Fibroblast of lung (primary cell): ENCODE data around the gene SEC16A. TPM values are rescaled to one million over a fixed set of nuclear protein-coding genes. Genes with fewer than 3 reads are reported as not detected.

Source experiments
- DNase-seq, 2 donors: peaks; one replicate each; pipeline versions ENCODE4 v3.0.0 to v3.0.0-alpha.2; 2010; ENCODE audit warnings: low read depth in 2 of 2
- H2AFZ ChIP-seq: 2 replicates; pipeline ENCODE4 v1.5.1; 2012; ENCODE audit warnings: low read length, control low read depth, inconsistent platforms
- H3K27ac ChIP-seq: 2 replicates; pipeline ENCODE4 v1.5.1; 2011; ENCODE audit warnings: low read length, control low read depth; ENCODE audit not compliant: insufficient read depth
- H3K27me3 ChIP-seq: 2 replicates; pipeline ENCODE4 v1.5.1; 2011; ENCODE audit warnings: mild to moderate bottlenecking, low read length; ENCODE audit not compliant: control insufficient read depth, insufficient read depth
- H3K36me3 ChIP-seq: 2 replicates; pipeline ENCODE4 v1.5.1; 2011; ENCODE audit warnings: low read length; ENCODE audit not compliant: control insufficient read depth, insufficient read depth
- H3K4me1 ChIP-seq: 2 replicates; pipeline ENCODE4 v1.5.1; 2011; ENCODE audit warnings: low read length; ENCODE audit not compliant: control insufficient read depth, insufficient read depth; ENCODE audit errors: extremely low read depth
- H3K4me2 ChIP-seq: 2 replicates; pipeline ENCODE4 v1.5.1; 2011; ENCODE audit warnings: low read length, control low read depth; ENCODE audit not compliant: insufficient read depth; ENCODE audit errors: extremely low read depth
- H3K4me3 ChIP-seq, 4 experiments: fragments of 200-600 bp in 1 of 4; sonication (generic) in 1 of 4; replicated peaks in 1 of 4; 2 replicates each; pipeline ENCODE4 v1.5.1; 2011 to 2016; ENCODE audit warnings: low read length in 4 of 4, low read depth in 3 of 4, mild to moderate bottlenecking in 3 of 4, control low read depth in 2 of 4, inconsistent platforms in 1 of 4, mixed read lengths in 1 of 4; ENCODE audit not compliant: insufficient read depth in 1 of 4; ENCODE audit errors: control extremely low read depth in 1 of 4
- H3K79me2 ChIP-seq: 2 replicates; pipeline ENCODE4 v1.5.1; 2012; ENCODE audit warnings: mild to moderate bottlenecking, low read length, inconsistent platforms; ENCODE audit not compliant: control insufficient read depth, insufficient read depth
- H3K9ac ChIP-seq: 2 replicates; pipeline ENCODE4 v1.5.1; 2011; ENCODE audit warnings: mild to moderate bottlenecking, low read length, control low read depth; ENCODE audit not compliant: insufficient read depth
- H3K9me3 ChIP-seq: 2 replicates; pipeline ENCODE4 v1.5.1; 2012; ENCODE audit warnings: low read depth, low read length; ENCODE audit not compliant: control insufficient read depth, insufficient read depth
- H4K20me1 ChIP-seq: 2 replicates; pipeline ENCODE4 v1.5.1; 2011; ENCODE audit warnings: low read length; ENCODE audit not compliant: control insufficient read depth, insufficient read depth; ENCODE audit errors: extremely low read depth
- EZH2 ChIP-seq: IDR thresholded peaks from 2 replicates; pipeline ENCODE4 v1.5.1; 2012; ENCODE audit warnings: low read length, control low read depth, mild to moderate bottlenecking; ENCODE audit errors: missing control alignments
- polyA plus RNA-seq, 2 donors: library from polyadenylated mRNA; depleted of rRNA in 1 of 2; stranded (reverse) in 1 of 2; unstranded in 1 of 2; fragments of >200 nt; gene quantifications; 2 replicates each; pipeline ENCODE4 v1.2.1, GENCODE V29; 2011 to 2012; ENCODE audit warnings: missing spikeins in 1 of 2
- total RNA-seq: library from RNA; depleted of rRNA; stranded (reverse); fragments of >200 nt; gene quantifications from 2 replicates; pipeline ENCODE4 v1.2.1, GENCODE V29; 2014
- TF ChIP-seq, protein P1 (sequence below), 2 donors: IDR thresholded peaks in 1 of 2; conservative IDR thresholded peaks in 1 of 2; 1 replicate in 1 of 2; 2 replicates in 1 of 2; pipeline ENCODE4 v1.5.1; 2011 to 2012; ENCODE audit warnings: low read length in 2 of 2, control low read depth in 1 of 2, inconsistent platforms in 1 of 2, low read depth in 1 of 2, mild to moderate bottlenecking in 1 of 2

Gene SEC16A
- total and polyA plus RNA-seq, 2 donors (not counting 1 experiment from before 2014, with no cell fraction given): 17.8 to 23.9 TPM

DNA sequence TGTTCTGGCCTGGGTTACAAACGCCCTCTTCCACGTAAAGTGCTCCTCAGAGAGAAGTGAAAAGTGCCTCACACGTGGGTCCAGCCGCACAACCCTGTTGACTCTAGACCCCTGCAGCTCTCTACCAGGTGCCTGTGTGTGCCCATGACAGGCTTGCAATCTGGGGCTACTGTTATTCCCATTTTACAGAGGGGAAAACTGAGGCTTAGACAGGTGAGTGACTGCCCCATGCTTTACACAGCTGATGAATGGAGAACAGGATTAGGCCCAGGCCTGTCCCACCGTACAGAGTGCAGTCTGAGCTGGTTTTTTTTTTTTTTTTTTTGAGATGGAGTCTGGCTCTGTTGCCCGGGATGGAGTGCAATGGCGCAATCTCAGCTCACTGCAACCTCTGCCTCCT is 37.0 kb downstream of the SEC16A start:
- Histone ChIP-seq H4K20me1 (no peaks in the 10 kb centered on the region), H3K4me1 (no peaks in the 10 kb centered on the region), H3K79me2 (no peaks in the 10 kb centered on the region), H3K9ac (no peak overlapping the region), H3K27ac (no peak overlapping the region), H3K4me2 (no peak overlapping the region), H2AFZ (no peak overlapping the region), H3K27me3 (no peaks in the 10 kb centered on the region), H3K36me3 (peaks cover 37% of the 10 kb centered on the region), H3K9me3 (no peaks in the 10 kb centered on the region), H3K4me3 (no peak overlapping the region)
- TF ChIP-seq, protein P1, sequence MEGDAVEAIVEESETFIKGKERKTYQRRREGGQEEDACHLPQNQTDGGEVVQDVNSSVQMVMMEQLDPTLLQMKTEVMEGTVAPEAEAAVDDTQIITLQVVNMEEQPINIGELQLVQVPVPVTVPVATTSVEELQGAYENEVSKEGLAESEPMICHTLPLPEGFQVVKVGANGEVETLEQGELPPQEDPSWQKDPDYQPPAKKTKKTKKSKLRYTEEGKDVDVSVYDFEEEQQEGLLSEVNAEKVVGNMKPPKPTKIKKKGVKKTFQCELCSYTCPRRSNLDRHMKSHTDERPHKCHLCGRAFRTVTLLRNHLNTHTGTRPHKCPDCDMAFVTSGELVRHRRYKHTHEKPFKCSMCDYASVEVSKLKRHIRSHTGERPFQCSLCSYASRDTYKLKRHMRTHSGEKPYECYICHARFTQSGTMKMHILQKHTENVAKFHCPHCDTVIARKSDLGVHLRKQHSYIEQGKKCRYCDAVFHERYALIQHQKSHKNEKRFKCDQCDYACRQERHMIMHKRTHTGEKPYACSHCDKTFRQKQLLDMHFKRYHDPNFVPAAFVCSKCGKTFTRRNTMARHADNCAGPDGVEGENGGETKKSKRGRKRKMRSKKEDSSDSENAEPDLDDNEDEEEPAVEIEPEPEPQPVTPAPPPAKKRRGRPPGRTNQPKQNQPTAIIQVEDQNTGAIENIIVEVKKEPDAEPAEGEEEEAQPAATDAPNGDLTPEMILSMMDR (conservative IDR thresholded peaks at IDR 0.05 in 1 of 2, IDR thresholded peaks at IDR 0.05 in 1 of 2; ENCODE audit: low read depth in 1 of 2, low read length in 2 of 2): no peak
- TF ChIP-seq EZH2: no peak
- DNase-seq: no peak

DNA sequence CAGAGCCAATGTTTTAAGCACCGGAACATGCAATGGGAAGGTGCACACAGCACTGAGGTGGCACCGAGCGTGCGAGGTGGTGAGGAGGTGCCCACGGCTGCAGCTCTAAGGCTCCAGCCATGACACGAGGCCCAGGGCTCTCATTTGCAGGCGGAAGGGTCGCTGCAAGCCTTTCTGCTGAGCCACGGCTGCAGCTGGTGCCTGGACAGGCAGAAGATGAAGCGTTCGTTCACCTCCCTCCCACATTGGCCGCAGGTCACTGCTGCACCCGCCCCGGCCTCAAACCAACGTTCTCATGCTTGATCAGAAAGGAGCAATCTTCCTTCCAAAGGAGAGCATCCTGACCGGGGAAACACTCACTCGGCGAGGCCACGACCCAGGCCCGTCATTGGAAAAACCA is 38.7 kb downstream of the SEC16A start:
- Histone ChIP-seq H4K20me1 (no peaks in the 10 kb centered on the region), H3K27me3 (no peaks in the 10 kb centered on the region), H3K4me2 (no peak overlapping the region), H3K4me1 (peaks cover 4% of the 10 kb centered on the region), H3K79me2 (peaks cover under 1% of the 10 kb centered on the region), H3K27ac (no peak overlapping the region), H3K4me3 (no peak overlapping the region), H3K9ac (no peak overlapping the region), H2AFZ (no peak overlapping the region), H3K36me3 (peaks cover 38% of the 10 kb centered on the region), H3K9me3 (no peaks in the 10 kb centered on the region)
- no peak for TF ChIP-seq EZH2
- TF ChIP-seq, protein P1 (conservative IDR thresholded peaks at IDR 0.05 in 1 of 2, IDR thresholded peaks at IDR 0.05 in 1 of 2; ENCODE audit: low read depth in 1 of 2, low read length in 2 of 2): no peak
- no peak for DNase-seq

DNA sequence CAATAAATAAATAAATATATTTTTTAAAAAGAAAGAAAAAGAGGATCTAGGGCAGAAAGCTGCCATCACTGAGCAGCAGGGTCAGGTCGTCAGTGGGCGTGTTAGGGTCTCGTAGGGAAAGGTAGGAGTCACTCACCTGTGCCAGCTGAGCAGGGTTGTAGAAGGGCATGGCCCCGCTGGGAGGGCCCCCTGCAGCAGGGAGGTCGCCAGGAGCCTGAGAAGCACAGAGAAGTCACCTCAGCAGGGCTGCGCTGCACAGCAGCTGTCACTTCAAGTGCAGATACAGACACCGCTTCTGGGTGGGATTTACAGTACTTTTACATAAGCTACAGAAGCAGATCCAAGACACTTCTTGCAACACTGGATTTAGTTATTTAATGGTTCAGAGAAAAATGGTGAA is 39.2 kb downstream of the SEC16A start:
- no peaks in the 10 kb centered on the region for H3K9me3 ChIP-seq
- no peak overlapping the region for H3K4me2 ChIP-seq
- peaks cover 4% of the 10 kb centered on the region for H3K79me2 ChIP-seq
- no peak for DNase-seq
- H3K27me3 ChIP-seq: no peaks in the 10 kb centered on the region
- H4K20me1 ChIP-seq: no peaks in the 10 kb centered on the region
- TF ChIP-seq, protein P1 (conservative IDR thresholded peaks at IDR 0.05 in 1 of 2, IDR thresholded peaks at IDR 0.05 in 1 of 2; ENCODE audit: low read depth in 1 of 2, low read length in 2 of 2): no peak
- TF ChIP-seq EZH2: no peak
- no peak overlapping the region for H2AFZ ChIP-seq
- H3K4me3 ChIP-seq: no peak overlapping the region
- H3K27ac ChIP-seq: no peak overlapping the region
- no peak overlapping the region for H3K9ac ChIP-seq
- peaks cover 4% of the 10 kb centered on the region for H3K4me1 ChIP-seq
- peaks cover 38% of the 10 kb centered on the region for H3K36me3 ChIP-seq
